A549 (cell line): ENCODE data around the gene C2CD3. TPM values are rescaled to one million over a fixed set of nuclear protein-coding genes. Genes with fewer than 3 reads are reported as not detected.
"Not testable (repeated sequence)": the region's sequence is repeated elsewhere in the genome, so short reads cannot be mapped to it uniquely, and the experiment has no call there.

Experiments used
- ATAC-seq, 2 experiments: fragments of 200-7000 bp in 1 of 2; fragments of >200 bp in 1 of 2; cut with Nextera tagmentation in 1 of 2; cut with Tn5 transposase in 1 of 2; 3 replicates each; pipeline versions ENCODE4 v1.8.0 to v1.9.1; 2018 to 2020; ENCODE audit warnings: mild to moderate bottlenecking in 1 of 2, moderate library complexity in 1 of 2
- CTCF ChIA-PET: fragments of 300-600 bp; sonication (Branson Sonifier 250); formaldehyde crosslinking; extraction: SDS; loops from one replicate; lab custom pipeline; 2021; ENCODE audit warnings: antibody characterized with exemption, inconsistent platforms; lab: Yijun Ruan, JAX
- POLR2A ChIA-PET: fragments of 350-600 bp; formaldehyde crosslinking; extraction: SDS; loops from one replicate; lab custom pipeline; 2021; ENCODE audit warnings: antibody characterized with exemption, inconsistent platforms; lab: Yijun Ruan, JAX
- DNase-seq, 2 experiments: peaks; one replicate each; pipeline versions ENCODE4 v3.0.0 to v3.0.0-alpha.2; 2011 to 2016; ENCODE audit warnings: low read depth in 1 of 2, low spot score in 1 of 2
- FAIRE-seq: peaks from 2 replicates; lab custom pipeline; 2011; peaks lifted over from hg19 to GRCh38; lab: Jason Lieb, UNC
- H3K27ac ChIP-seq, 2 experiments: fragments of >200 bp; sonication (Bioruptor Twin); formaldehyde crosslinking; 3 replicates each; pipeline ENCODE4 v1.5.1; 2016 to 2017
- H3K4me1 ChIP-seq: fragments of >200 bp; sonication (Bioruptor Twin); formaldehyde crosslinking; 3 replicates; pipeline ENCODE4 v1.6.1; 2016
- H3K4me2 ChIP-seq: fragments of >200 bp; sonication (Bioruptor Twin); formaldehyde crosslinking; 3 replicates; pipeline ENCODE4 v1.6.1; 2016
- H3K4me3 ChIP-seq: fragments of >200 bp; sonication (Bioruptor Twin); formaldehyde crosslinking; 3 replicates; pipeline ENCODE4 v1.5.1; 2016
- H3K9me3 ChIP-seq: fragments of >200 bp; sonication (Bioruptor Twin); formaldehyde crosslinking; 3 replicates; pipeline ENCODE4 v1.6.1; 2016
- ATOH8 ChIP-seq: fragments of 250-450 bp; sonication (Bioruptor Pico); IDR thresholded peaks from 2 replicates; pipeline ENCODE4 v1.5.0; 2020; ENCODE audit warnings: low read depth, mild to moderate bottlenecking, moderate library complexity
- BCL3 ChIP-seq: fragments of >200 bp; sonication (Bioruptor Twin); formaldehyde crosslinking; IDR thresholded peaks from 3 replicates; pipeline ENCODE4 v1.6.1; 2016
- BHLHE40 ChIP-seq: IDR thresholded peaks from 2 replicates; pipeline ENCODE4 v1.6.1; 2012; ENCODE audit warnings: low read depth, low read length, inconsistent platforms
- CBX2 ChIP-seq: fragments of 200-600 bp; sonication (generic); IDR thresholded peaks from 2 replicates; pipeline ENCODE4 v1.6.1; 2016; ENCODE audit warnings: low read depth, mild to moderate bottlenecking, borderline replicate concordance
- CBX8 ChIP-seq: fragments of 200-600 bp; sonication (generic); IDR thresholded peaks from 2 replicates; pipeline ENCODE4 v1.6.1; 2016
- EHF ChIP-seq: fragments of 250-450 bp; sonication (Bioruptor Pico); IDR thresholded peaks from 2 replicates; pipeline ENCODE4 v1.5.0; 2020; ENCODE audit warnings: mild to moderate bottlenecking
- GATA3 ChIP-seq: IDR thresholded peaks from 2 replicates; pipeline ENCODE4 v1.6.1; 2012; ENCODE audit warnings: borderline replicate concordance
- HOXB5 ChIP-seq: fragments of 250-450 bp; sonication (Bioruptor Pico); IDR thresholded peaks from 2 replicates; pipeline ENCODE4 v1.5.0; 2020; ENCODE audit warnings: mild to moderate bottlenecking, moderate library complexity
- JUN ChIP-seq, 2 experiments: fragments of >200 bp; sonication (Bioruptor Twin); formaldehyde crosslinking; IDR thresholded peaks; 2 replicates in 1 of 2; 3 replicates in 1 of 2; pipeline ENCODE4 v1.6.1; 2016 to 2017
- MAFK ChIP-seq: fragments of 450-650 bp; IDR thresholded peaks from 2 replicates; pipeline ENCODE4 v1.6.1; 2014; ENCODE audit not compliant: partially characterized antibody
- MAX ChIP-seq: IDR thresholded peaks from 2 replicates; pipeline ENCODE4 v1.6.1; 2012
- MYC ChIP-seq: IDR thresholded peaks from 2 replicates; pipeline ENCODE4 v1.6.1; 2012; ENCODE audit warnings: mild to moderate bottlenecking, inconsistent platforms, low read length, improper control_type of control experiment, borderline replicate concordance
- NR3C1 ChIP-seq: fragments of >200 bp; sonication (Bioruptor Twin); formaldehyde crosslinking; IDR thresholded peaks from 3 replicates; pipeline ENCODE4 v1.6.1; 2017
- PHF8 ChIP-seq: fragments of 200-600 bp; sonication (generic); IDR thresholded peaks from 2 replicates; pipeline ENCODE4 v1.6.1; 2016; ENCODE audit warnings: low read depth, mild to moderate bottlenecking, antibody characterized with exemption, moderate library complexity, borderline replicate concordance
- RAD21 ChIP-seq, 2 experiments: fragments of >200 bp in 1 of 2; sonication (Bioruptor Twin) in 1 of 2; formaldehyde crosslinking in 1 of 2; IDR thresholded peaks in 1 of 2; conservative IDR thresholded peaks in 1 of 2; 2 replicates in 1 of 2; 3 replicates in 1 of 2; pipeline ENCODE4 v1.6.1; 2012 to 2018; ENCODE audit warnings: inconsistent platforms in 1 of 2
- RFX5 ChIP-seq: fragments of 450-650 bp; IDR thresholded peaks from 2 replicates; pipeline ENCODE4 v1.7.1; 2014; ENCODE audit warnings: antibody characterized with exemption, mild to moderate bottlenecking, moderate library complexity
- RNF2 ChIP-seq: fragments of 200-600 bp; sonication (generic); IDR thresholded peaks from 2 replicates; pipeline ENCODE4 v1.6.1; 2016; ENCODE audit warnings: low read depth, mild to moderate bottlenecking, antibody characterized with exemption, moderate library complexity, borderline replicate concordance
- SMC3 ChIP-seq: fragments of >200 bp; sonication (Bioruptor Twin); formaldehyde crosslinking; IDR thresholded peaks from 3 replicates; pipeline ENCODE4 v1.6.1; 2018; ENCODE audit warnings: inconsistent platforms
- ZNF302 ChIP-seq: fragments of 250-450 bp; sonication (Bioruptor Pico); IDR thresholded peaks from 2 replicates; pipeline ENCODE4 v1.9.0; 2021; ENCODE audit warnings: inconsistent platforms, mild to moderate bottlenecking, moderate library complexity
- ZSCAN20 ChIP-seq: fragments of 250-450 bp; sonication (Bioruptor Pico); IDR thresholded peaks from 2 replicates; pipeline ENCODE4 v1.8.0; 2022; ENCODE audit warnings: mild to moderate bottlenecking, moderate library complexity
- WGBS: methylation state at CpG from one replicate; pipeline ENCODE4 v1.1.6; 2017; ENCODE audit errors: missing lambda C conversion rate; 5-methylcytosine and 5-hydroxymethylcytosine counted together
- polyA plus RNA-seq, 4 experiments: library from polyadenylated mRNA; depleted of rRNA in 3 of 4; stranded (reverse); fragments of >200 nt; fragmentation: RNase III in 1 of 4; extraction: RNeasy Plus Mini Kit Qiagen cat#74134 plus additional on column Dnase treatment in 1 of 4; gene quantifications; 2 replicates in 3 of 4; 3 replicates in 1 of 4; pipeline ENCODE4 v1.2.3, GENCODE V29; 2011 to 2017

The C2CD3 gene
- polyA plus RNA-seq, 2 of the 4 experiments (the other 2 are of a cell fraction) = 15.2 to 19.8 TPM

GRCh38 chr11:73989156-73989555, 181.6 kb downstream of the C2CD3 start:
- ChIA-PET CTCF (interaction anchor here (0.6 to 0.8 kb wide), 2 partner anchors 29 to 1385 kb away, joined by 3 read pairs; no protein-coding TSS in a partner anchor), POLR2A (no interaction called here)
- WGBS = 86% methylated on average over 6 of the region's 6 CpGs
- Histone ChIP-seq H3K27ac (no peak overlapping the region), H3K4me3 (no peak overlapping the region), H3K4me1 (peaks cover under 1% of the 10 kb centered on the region; the same call in 2 of the 3 replicates), H3K4me2 (no peak overlapping the region), H3K9me3 (no peaks in the 10 kb centered on the region)
- DNase-seq = no peak
- TF ChIP-seq RAD21 (conservative IDR thresholded peaks at IDR 0.05 in 1 of 2, IDR thresholded peaks at IDR 0.05 in 1 of 2) = peak in 1 of 2 experiments; percentile 40; a peak in 1 of 5 replicates
- no peak for TF ChIP-seq CBX2
- FAIRE-seq = no peak
- ATAC-seq = no peak

GRCh38 chr11:73988227-73988626, 182.6 kb downstream of the C2CD3 start:
- no peak for ATAC-seq
- FAIRE-seq = no peak
- H3K4me3 ChIP-seq = no peak overlapping the region
- POLR2A ChIA-PET = no interaction called here
- H3K27ac ChIP-seq = no peak overlapping the region
- H3K9me3 ChIP-seq = no peaks in the 10 kb centered on the region
- peaks cover 8% of the 10 kb centered on the region for H3K4me1 ChIP-seq
- TF ChIP-seq GATA3 = no peak
- no peak for TF ChIP-seq SMC3
- TF ChIP-seq RFX5 = no peak
- TF ChIP-seq, all 56 proteins: peak for 0
- no peak overlapping the region for H3K4me2 ChIP-seq
- DNase-seq = no peak
- WGBS = 83% methylated on average over 7 of the region's 7 CpGs
- CTCF ChIA-PET = interaction anchor here (0.6 kb wide), 1 partner anchor 650 kb away, joined by 3 read pairs; no protein-coding TSS in a partner anchor

DNA sequence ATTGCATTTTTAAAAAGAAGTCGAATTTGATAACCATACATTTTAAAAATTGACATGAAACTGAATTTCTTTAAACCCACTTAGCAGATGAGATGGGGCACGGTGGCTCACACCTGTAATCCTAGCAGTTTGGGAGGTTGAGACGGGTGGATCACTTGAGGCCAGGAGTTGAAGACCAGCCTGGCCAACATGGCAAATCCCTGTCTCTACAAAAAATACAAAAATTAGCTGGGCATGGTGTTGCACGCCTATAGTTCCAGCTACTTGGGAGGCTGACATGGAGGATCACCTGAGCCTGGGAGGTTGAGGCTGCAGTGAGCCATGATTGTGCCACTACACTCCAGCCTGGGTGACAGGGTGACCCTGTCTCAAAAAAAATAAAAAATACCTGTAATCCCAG, 185.1 kb downstream of the C2CD3 start:
- POLR2A ChIA-PET, H3K9me3 ChIP-seq, H3K4me2 ChIP-seq, H3K27ac ChIP-seq, FAIRE-seq, ATAC-seq, DNase-seq, H3K4me3 ChIP-seq: not testable (repeated sequence)
- CTCF ChIA-PET = interaction anchor here (1.4 kb wide), 1 partner anchor 16 kb away, joined by 3 read pairs; no protein-coding TSS in a partner anchor
- H3K4me1 ChIP-seq = peaks cover 20% of the 10 kb centered on the region
- 83% methylated on average over 4 of the region's 4 CpGs for WGBS

- 76% methylated on average over 18 of the region's 18 CpGs for WGBS
- DNase-seq (no peak), FAIRE-seq (no peak), ATAC-seq (no peak)
- Histone ChIP-seq H3K9me3 (no peaks in the 10 kb centered on the region), H3K4me2 (peak overlapping the region; percentile 93), H3K4me1 (peaks cover 31% of the 10 kb centered on the region), H3K4me3 (peak overlapping the region; percentile 62), H3K27ac (peak overlapping the region; percentile 88 to 92)
- TF ChIP-seq PHF8 (no peak), RNF2 (peak; percentile 45; the same call in 1 of the 2 replicates), EHF (CRISPR knock-in tag) (peak; percentile 23; the same call in 1 of the 2 replicates)
- ChIA-PET CTCF (interaction anchor here (0.6 to 1.5 kb wide), 2 partner anchors 18 to 207 kb away, joined by 3 read pairs; no protein-coding TSS in a partner anchor), POLR2A (no interaction called here)
Measured at GRCh38 chr11:73983741-73984538, 186.9 kb downstream of the C2CD3 start.

GRCh38 chr11:73982990-73983740, 187.6 kb downstream of the C2CD3 start:
- DNase-seq = peak; percentile 98 to 99
- ChIA-PET CTCF (interaction anchor here (1.0 to 1.5 kb wide), 5 partner anchors 17 to 188 kb away, joined by 3 to 7 read pairs (median 5); partner anchors contain the start of genes C2CD3 and PPME1), POLR2A (interaction anchor here (0.8 to 1.9 kb wide), 16 partner anchors 10 to 510 kb away, joined by 3 to 10 read pairs (median 4); partner anchors contain the start of genes C2CD3, LIPT2, PGM2L1 and PPME1)
- TF ChIP-seq MYC (peak; percentile 11), MAX (peak; percentile 97), BHLHE40 (peak; percentile 63; the same call in 1 of the 2 replicates), PHF8 (peak; percentile 88), ZNF302 (peak; percentile 79; the same call in 1 of the 2 replicates), MAFK (no peak), BCL3 (peak; percentile 90; the same call in 2 of the 3 replicates), JUN (IDR thresholded peaks at IDR 0.05) (peak in 1 of 2 experiments; percentile 84; a peak in 3 of 5 replicates), SMC3 (no peak), CBX8 (no peak), ATOH8 (CRISPR knock-in tag) (peak; percentile 71; the same call in 1 of the 2 replicates), NR3C1 (no peak), RNF2 (peak; percentile 92; the same call in 1 of the 2 replicates), HOXB5 (CRISPR knock-in tag) (no peak; the same call in 1 of the 2 replicates), ZSCAN20 (CRISPR knock-in tag) (no peak), RFX5 (peak; percentile 92)

More at GRCh38 chr11:73982990-73983740, 187.6 kb downstream of the C2CD3 start:
- FAIRE-seq = no peak
- Histone ChIP-seq H3K4me1 (peaks cover 31% of the 10 kb centered on the region), H3K9me3 (no peaks in the 10 kb centered on the region), H3K4me2 (peak overlapping the region; percentile 93), H3K4me3 (peak overlapping the region; percentile 62), H3K27ac (peak overlapping the region; percentile 88 to 92)
- 3% methylated on average over 31 of the region's 56 CpGs for WGBS
- ATAC-seq = peak; percentile 93 to 94
